Ascending aorta (tissue), 2 donors: Measurements from ENCODE around the gene PITPNM3. TPM values are rescaled to one million over a fixed set of nuclear protein-coding genes. Genes with fewer than 3 reads are reported as not detected.

Experiments
- DNase-seq, 2 donors: peaks; one replicate each; pipeline ENCODE4 v3.0.0-alpha.2; 2019; ENCODE audit warnings: low spot score in 2 of 2
- H3K27ac ChIP-seq, 2 donors: fragments of 200-600 bp; sonication (generic); one replicate each; pipeline ENCODE4 v1.5.1; 2016 to 2017; ENCODE audit warnings: mild to moderate bottlenecking in 1 of 2
- H3K27me3 ChIP-seq: fragments of 200-600 bp; sonication (generic); one replicate; pipeline ENCODE4 v1.5.1; 2017
- H3K36me3 ChIP-seq, 2 donors: fragments of 200-600 bp; sonication (generic); one replicate each; pipeline ENCODE4 v1.5.1; 2016
- H3K4me1 ChIP-seq, 2 donors: fragments of 200-600 bp; sonication (generic); one replicate each; pipeline ENCODE4 v1.5.1; 2016 to 2017; ENCODE audit warnings: mild to moderate bottlenecking in 1 of 2
- H3K4me3 ChIP-seq, 2 donors: fragments of 200-600 bp; sonication (generic); one replicate each; pipeline ENCODE4 v1.5.1; 2016 to 2017; ENCODE audit warnings: mild to moderate bottlenecking in 1 of 2
- H3K9me3 ChIP-seq, 2 donors: fragments of 200-600 bp; sonication (generic); one replicate each; pipeline ENCODE4 v1.5.1; 2016
- CTCF ChIP-seq, 3 experiments: fragments of 200-600 bp in 2 of 3; fragments of 450-650 bp in 1 of 3; sonication (generic) in 2 of 3; IDR thresholded peaks; one replicate each; pipeline ENCODE4 v1.5.1; 2016 to 2019; ENCODE audit warnings: antibody characterized with exemption in 3 of 3, mild to moderate bottlenecking in 1 of 3, moderate library complexity in 1 of 3
- intact Hi-C: fragments of 100-400 bp; cut with DNase I; formaldehyde crosslinking; loops from one replicate; pipeline ENCODE4 v1.15.1; 2023
- total RNA-seq: library from RNA; depleted of rRNA; stranded (reverse); fragments of >200 nt; gene quantifications from one replicate; pipeline ENCODE4 v1.1.0, GENCODE V29; 2016

The PITPNM3 gene
- total RNA-seq, 1 donor from 2014 or later: 10.4 TPM

- intact Hi-C loops: loop anchor here (5.0 to 10.0 kb wide), 3 partner anchors 208 to 959 kb away; partner anchors contain the start of genes C17orf100, DERL2, MED31 and MIS12
- no peaks in the 10 kb centered on the region for H3K36me3 ChIP-seq
- no peaks in the 10 kb centered on the region for H3K27me3 ChIP-seq
- H3K27ac ChIP-seq: peak within 1 kb of the TSS in 1 of 2 donors; percentile 35
- peaks cover 0 to 5% of the 10 kb centered on the region in 2 donors for H3K4me1 ChIP-seq
- no peaks in the 10 kb centered on the region for H3K9me3 ChIP-seq
- no peak for TF ChIP-seq CTCF (IDR thresholded peaks at IDR 0.05)
- H3K4me3 ChIP-seq: peak within 1 kb of the TSS; percentile 55 to 73
- DNase-seq: peak; percentile 75 to 95
These were observed 112.4 kb downstream of the PITPNM3 start, which contains the start of gene PIMREG for GRCh38 chr17:6443692-6444570. Gene PIMREG (plus strand): TSS chr17:6444455. CDS start chr17:6445111, 656 bp downstream.

GRCh38 chr17:6442775-6443174 lies 113.6 kb downstream of the PITPNM3 start:
- Histone ChIP-seq H3K9me3 (no peaks in the 10 kb centered on the region), H3K27ac (no peak overlapping the region), H3K36me3 (no peaks in the 10 kb centered on the region), H3K4me1 (peaks cover 0 to 5% of the 10 kb centered on the region in 2 donors), H3K27me3 (no peaks in the 10 kb centered on the region), H3K4me3 (no peak overlapping the region)
- TF ChIP-seq CTCF (IDR thresholded peaks at IDR 0.05): no peak
- intact Hi-C loops: loop anchor here (5.0 to 10.0 kb wide), 3 partner anchors 210 to 958 kb away; partner anchors contain the start of genes C17orf100, DERL2, MED31 and MIS12
- DNase-seq: no peak

- no peak for TF ChIP-seq CTCF (IDR thresholded peaks at IDR 0.05)
- Histone ChIP-seq H3K27me3 (no peaks in the 10 kb centered on the region), H3K36me3 (no peaks in the 10 kb centered on the region), H3K4me1 (peaks cover 0 to 5% of the 10 kb centered on the region in 2 donors), H3K27ac (no peak overlapping the region), H3K4me3 (no peak overlapping the region), H3K9me3 (no peaks in the 10 kb centered on the region)
- no peak for DNase-seq
- intact Hi-C loops: loop anchor here (5.0 to 10.0 kb wide), 4 partner anchors 212 to 955 kb away; partner anchors contain the start of genes C17orf100, DERL2, MED31 and MIS12
These were observed 116.4 kb downstream of the PITPNM3 start for GRCh38 chr17:6439951-6440350.

- intact Hi-C loops: loop anchor here (5.0 kb wide), 1 partner anchor 851 kb away; no protein-coding TSS in a partner anchor
- no peaks in the 10 kb centered on the region for H3K27me3 ChIP-seq
These were observed 118.4 kb downstream of the PITPNM3 start for GRCh38 chr17:6437956-6438355.

GRCh38 chr17:6437466-6437865 lies 118.9 kb downstream of the PITPNM3 start:
- TF ChIP-seq CTCF (IDR thresholded peaks at IDR 0.05): no peak
- H3K27ac ChIP-seq: no peak overlapping the region
- no peaks in the 10 kb centered on the region for H3K36me3 ChIP-seq
- intact Hi-C loops: loop anchor here (5.0 kb wide), 1 partner anchor 850 kb away; no protein-coding TSS in a partner anchor
- no peak for DNase-seq
- no peaks in the 10 kb centered on the region for H3K9me3 ChIP-seq
- H3K4me3 ChIP-seq: no peak overlapping the region
- no peaks in the 10 kb centered on the region for H3K27me3 ChIP-seq
- no peaks in the 10 kb centered on the region for H3K4me1 ChIP-seq

More at GRCh38 chr17:6437956-6438355, 118.4 kb downstream of the PITPNM3 start:
- H3K27ac ChIP-seq: no peak overlapping the region
- no peak overlapping the region for H3K4me3 ChIP-seq
- no peak for DNase-seq
- no peaks in the 10 kb centered on the region for H3K4me1 ChIP-seq
- H3K9me3 ChIP-seq: no peaks in the 10 kb centered on the region
- no peak for TF ChIP-seq CTCF (IDR thresholded peaks at IDR 0.05)
- no peaks in the 10 kb centered on the region for H3K36me3 ChIP-seq
